ENCODE measurements around the gene SARS1. TPM values are rescaled to one million over a fixed set of nuclear protein-coding genes. Genes with fewer than 3 reads are reported as not detected.

Gene SARS1
- total RNA-seq, 1 donor from 2014 or later: 555 TPM

GRCh38 chr1:109198745-109199144 is 15.0 kb upstream of the SARS1 start:
- H3K4me3 Mint-ChIP-seq (ENCODE audit: unreplicated experiment): no peak overlapping the region
- no peak for DNase-seq
- H3K9me3 Mint-ChIP-seq (ENCODE audit: unreplicated experiment): no peaks in the 10 kb centered on the region
- no peak overlapping the region for H3K27ac Mint-ChIP-seq (ENCODE audit: unreplicated experiment)
- H3K36me3 Mint-ChIP-seq (ENCODE audit: unreplicated experiment): no peaks in the 10 kb centered on the region
- peaks cover 1% of the 10 kb centered on the region for H3K27me3 Mint-ChIP-seq (ENCODE audit: unreplicated experiment)
- peaks cover 3% of the 10 kb centered on the region for H3K4me1 Mint-ChIP-seq (ENCODE audit: low read depth, unreplicated experiment)
- TF ChIP-seq CTCF (IDR thresholded peaks at IDR 0.05; ENCODE audit: partially characterized antibody, unreplicated experiment): no peak

GRCh38 chr1:109199710-109200109 is 14.0 kb upstream of the SARS1 start:
- H3K27ac Mint-ChIP-seq (ENCODE audit: unreplicated experiment): no peak overlapping the region
- no peaks in the 10 kb centered on the region for H3K36me3 Mint-ChIP-seq (ENCODE audit: unreplicated experiment)
- H3K4me1 Mint-ChIP-seq (ENCODE audit: low read depth, unreplicated experiment): peaks cover 3% of the 10 kb centered on the region
- no peak for TF ChIP-seq CTCF (IDR thresholded peaks at IDR 0.05; ENCODE audit: partially characterized antibody, unreplicated experiment)
- H3K9me3 Mint-ChIP-seq (ENCODE audit: unreplicated experiment): no peaks in the 10 kb centered on the region
- DNase-seq: no peak
- H3K27me3 Mint-ChIP-seq (ENCODE audit: unreplicated experiment): peaks cover 1% of the 10 kb centered on the region
- no peak overlapping the region for H3K4me3 Mint-ChIP-seq (ENCODE audit: unreplicated experiment)

- Mint-ChIP-seq H3K27ac (ENCODE audit: unreplicated experiment) (peak overlapping the region; percentile 28), H3K4me3 (ENCODE audit: unreplicated experiment) (no peak overlapping the region), H3K27me3 (ENCODE audit: unreplicated experiment) (peaks cover 1% of the 10 kb centered on the region)
Measured at GRCh38 chr1:109201123-109201703, 12.5 kb upstream of the SARS1 start.

GRCh38 chr1:109204484-109204883 is 9.2 kb upstream of the SARS1 start:
- Mint-ChIP-seq H3K4me3 (ENCODE audit: unreplicated experiment) (no peak overlapping the region), H3K9me3 (ENCODE audit: unreplicated experiment) (no peaks in the 10 kb centered on the region), H3K27ac (ENCODE audit: unreplicated experiment) (no peak overlapping the region), H3K36me3 (ENCODE audit: unreplicated experiment) (no peaks in the 10 kb centered on the region), H3K27me3 (ENCODE audit: unreplicated experiment) (peaks cover 1% of the 10 kb centered on the region), H3K4me1 (ENCODE audit: low read depth, unreplicated experiment) (peaks cover 3% of the 10 kb centered on the region)
- DNase-seq: no peak
- TF ChIP-seq CTCF (IDR thresholded peaks at IDR 0.05; ENCODE audit: partially characterized antibody, unreplicated experiment): no peak

More at GRCh38 chr1:109201123-109201703, 12.5 kb upstream of the SARS1 start:
- peak; percentile 37 for DNase-seq
- no peaks in the 10 kb centered on the region for H3K9me3 Mint-ChIP-seq (ENCODE audit: unreplicated experiment)
- H3K36me3 Mint-ChIP-seq (ENCODE audit: unreplicated experiment): no peaks in the 10 kb centered on the region
- TF ChIP-seq CTCF (IDR thresholded peaks at IDR 0.05; ENCODE audit: partially characterized antibody, unreplicated experiment): peak; percentile 47
- H3K4me1 Mint-ChIP-seq (ENCODE audit: low read depth, unreplicated experiment): peaks cover 3% of the 10 kb centered on the region

- Mint-ChIP-seq H3K9me3 (ENCODE audit: unreplicated experiment) (no peaks in the 10 kb centered on the region), H3K4me1 (ENCODE audit: low read depth, unreplicated experiment) (no peaks in the 10 kb centered on the region), H3K27me3 (ENCODE audit: unreplicated experiment) (no peaks in the 10 kb centered on the region), H3K4me3 (ENCODE audit: unreplicated experiment) (no peak overlapping the region), H3K27ac (ENCODE audit: unreplicated experiment) (no peak overlapping the region), H3K36me3 (ENCODE audit: unreplicated experiment) (no peaks in the 10 kb centered on the region)
- no peak for TF ChIP-seq CTCF (IDR thresholded peaks at IDR 0.05; ENCODE audit: partially characterized antibody, unreplicated experiment)
- no peak for DNase-seq
Measured at GRCh38 chr1:109206339-109206738, 7.4 kb upstream of the SARS1 start.
